ENCODE measurements around the gene ALOX15B. TPM values are rescaled to one million over a fixed set of nuclear protein-coding genes. Genes with fewer than 3 reads are reported as not detected.
"Not testable (repeated sequence)": the region's sequence is repeated elsewhere in the genome, so short reads cannot be mapped to it uniquely, and the experiment has no call there.

ALOX15B gene
- total and polyA plus RNA-seq, 10 of the 15 experiments (the other 5 are each of a cell fraction or from before 2014, with no cell fraction given), result 0.01 TPM; not detected in 9

DNA sequence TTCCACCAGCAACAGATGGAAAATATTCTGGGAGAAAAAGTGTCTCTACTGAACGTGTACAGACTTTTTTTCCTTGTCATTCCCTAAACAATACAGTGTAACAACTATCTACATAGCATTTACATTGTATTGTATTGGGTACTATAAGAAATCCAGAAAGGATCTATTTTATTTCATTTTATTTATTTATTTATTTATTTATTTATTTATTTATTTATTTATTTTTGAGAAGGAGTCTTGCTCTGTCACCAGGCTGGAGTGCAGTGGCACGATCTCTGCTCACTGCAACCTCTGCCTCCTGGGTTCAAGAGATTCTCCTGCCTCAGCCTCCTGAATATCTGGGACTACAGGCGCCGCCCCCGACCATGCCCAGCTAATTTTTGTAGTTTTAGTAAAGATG, 39.1 kb downstream of the ALOX15B start:
- peaks cover 5 to 15% of the 10 kb centered on the region in 2 experiments for H3K27me3 ChIP-seq (replicated peaks in 1 of 2; ENCODE audit: control insufficient read depth in 2 of 2, insufficient read depth in 2 of 2, low read length in 1 of 2)
- H2AFZ ChIP-seq (ENCODE audit: control insufficient read depth, low read depth, low read length); H3K4me2 ChIP-seq (ENCODE audit: control insufficient read depth, insufficient read depth); FAIRE-seq; H3K9ac ChIP-seq (ENCODE audit: control insufficient read depth, insufficient read depth, low read length); H3K36me3 ChIP-seq (ENCODE audit: control insufficient read depth in 2 of 2, insufficient read depth in 2 of 2, low read length in 1 of 2); BruUV-seq (replicated peaks); H4K20me1 ChIP-seq (ENCODE audit: control insufficient read depth, insufficient read depth); H3K79me2 ChIP-seq (ENCODE audit: control insufficient read depth, insufficient read depth, low read length); H3K9me3 ChIP-seq (replicated peaks; ENCODE audit: control insufficient read depth, insufficient read depth, low read length); POLR2A ChIA-PET; H3K4me1 ChIP-seq (ENCODE audit: control insufficient read depth, insufficient read depth, low read length); DNase-seq (ENCODE audit: low read depth, low spot score); H3K27ac ChIP-seq (ENCODE audit: control insufficient read depth, insufficient read depth); H3K4me3 ChIP-seq; ATAC-seq: not testable (repeated sequence)
- in situ Hi-C loops (cut with MboI) (loop anchor here (5.0 to 10.0 kb wide), 2 partner anchors 34 to 667 kb away; partner anchors contain the start of gene CCDC42), intact Hi-C loops (cut with micrococcal nuclease; ENCODE audit: unreplicated experiment) (loop anchor here (10.0 kb wide), 1 partner anchor 667 kb away; the partner anchor contains the start of gene CCDC42)
- WGBS (ENCODE audit: insufficient coverage, insufficient replicate concordance, low lambda C conversion rate, missing lambda C conversion rate), result 40% methylated on average over 4 of the region's 5 CpGs
- CTCF ChIA-PET, result interaction anchor here (0.6 to 9.4 kb wide), 5 partner anchors 19 to 645 kb away, joined by 3 to 159 read pairs (median 16); partner anchors contain the start of gene ALOXE3
- SMC1A ChIA-PET (ENCODE audit: uncharacterized antibody, unreplicated experiment), result interaction anchor here (1.3 kb wide), 1 partner anchor 33 kb away, joined by 4 read pairs; no protein-coding TSS in a partner anchor
- RAD21 ChIA-PET (ENCODE audit: unreplicated experiment), result interaction anchor here (1.3 kb wide), 1 partner anchor 10 kb away, joined by 3 read pairs; the partner anchor contains the start of gene ALOX12B

DNA sequence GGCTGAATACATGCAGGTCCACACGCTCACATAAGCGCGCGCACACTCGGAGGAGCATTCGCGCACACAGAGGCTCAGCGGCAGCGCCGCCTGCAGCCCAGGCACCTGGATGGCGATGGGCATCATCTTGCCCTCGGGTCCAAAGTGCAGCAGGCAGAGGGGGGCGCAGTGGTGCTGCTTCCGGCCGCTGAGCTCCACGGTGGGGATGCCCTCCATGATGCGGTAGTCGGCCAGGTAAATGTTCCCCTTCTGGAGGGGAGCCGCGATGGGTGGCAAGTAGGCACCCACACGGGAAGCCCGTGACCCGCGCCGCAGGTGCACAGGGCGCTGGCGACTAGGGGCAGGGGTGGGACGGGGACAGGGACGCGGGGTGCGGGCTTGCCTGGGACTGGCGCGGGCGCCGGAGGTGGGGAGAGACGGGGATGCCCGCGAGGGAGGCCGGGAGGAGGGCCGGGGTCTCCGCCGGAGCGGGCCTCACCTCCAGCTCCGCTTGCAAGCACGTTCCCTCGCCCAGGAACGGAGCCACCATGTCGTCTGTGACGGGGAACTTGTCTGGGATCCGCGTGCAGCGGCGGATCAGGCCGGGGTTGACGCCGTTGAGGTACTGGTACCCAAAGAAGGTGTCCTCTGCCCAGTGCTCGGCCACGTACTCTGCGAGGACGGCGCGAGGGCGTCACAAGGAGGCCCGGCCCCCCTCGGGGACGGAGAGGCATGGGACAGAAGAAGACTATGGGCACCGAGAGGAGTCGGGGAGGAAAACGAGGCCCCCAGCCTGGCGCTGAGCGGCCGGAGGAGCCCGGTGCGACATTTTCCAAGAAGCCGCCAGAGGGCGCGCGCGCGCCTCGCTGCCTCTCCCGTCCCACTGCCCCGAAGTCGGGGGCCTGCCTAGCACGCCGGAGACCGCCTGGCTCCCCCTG, 40.7 kb downstream of the ALOX15B start:
- Histone ChIP-seq H3K4me2 (ENCODE audit: control insufficient read depth, insufficient read depth) (peak overlapping the region; percentile 92), H3K9me3 (replicated peaks; ENCODE audit: control insufficient read depth, insufficient read depth, low read length) (no peaks in the 10 kb centered on the region), H3K27me3 (replicated peaks in 1 of 2; ENCODE audit: control insufficient read depth in 2 of 2, insufficient read depth in 2 of 2, low read length in 1 of 2) (peaks cover 3% of the 10 kb centered on the region in 2 experiments; a peak in 3 of 4 replicates), H4K20me1 (ENCODE audit: control insufficient read depth, insufficient read depth) (no peaks in the 10 kb centered on the region), H3K36me3 (ENCODE audit: control insufficient read depth in 2 of 2, insufficient read depth in 2 of 2, low read length in 1 of 2) (no peaks in the 10 kb centered on the region), H3K9ac (ENCODE audit: control insufficient read depth, insufficient read depth, low read length) (peak overlapping the region; percentile 43; the same call in 1 of the 2 replicates), H3K4me1 (ENCODE audit: control insufficient read depth, insufficient read depth, low read length) (peaks cover 4% of the 10 kb centered on the region; the same call in 1 of the 2 replicates), H3K4me3 (peak overlapping the region; percentile 75), H2AFZ (ENCODE audit: control insufficient read depth, low read depth, low read length) (peak overlapping the region; percentile 89), H3K79me2 (ENCODE audit: control insufficient read depth, insufficient read depth, low read length) (no peaks in the 10 kb centered on the region), H3K27ac (ENCODE audit: control insufficient read depth, insufficient read depth) (no peak overlapping the region)
- no peak for DNase-seq (ENCODE audit: low read depth, low spot score)
- CTCF ChIA-PET, result interaction anchor here (0.7 to 9.4 kb wide), 12 partner anchors 8 to 217 kb away, joined by 3 to 159 read pairs (median 4); partner anchors contain the start of genes ALOX12B and ALOXE3
- in situ Hi-C loops (cut with MboI), result loop anchor here (5.0 to 10.0 kb wide), 2 partner anchors 33 to 665 kb away; partner anchors contain the start of gene CCDC42
- ATAC-seq, result peak; percentile 96
- SMC1A ChIA-PET (ENCODE audit: uncharacterized antibody, unreplicated experiment), result interaction anchor here (1.3 to 1.7 kb wide), 2 partner anchors 31 to 40 kb away, joined by 4 to 9 read pairs; no protein-coding TSS in a partner anchor
- WGBS (ENCODE audit: insufficient coverage, insufficient replicate concordance, low lambda C conversion rate, missing lambda C conversion rate), result 2% methylated on average over 42 of the region's 87 CpGs
- no TSS peak for BruUV-seq (replicated peaks)
- RAD21 ChIA-PET (ENCODE audit: unreplicated experiment), result interaction anchor here (0.9 to 1.4 kb wide), 4 partner anchors 8 to 39 kb away, joined by 3 to 7 read pairs (median 3); partner anchors contain the start of genes ALOX12B and ALOXE3
- FAIRE-seq, result no peak
- intact Hi-C loops (cut with micrococcal nuclease; ENCODE audit: unreplicated experiment), result loop anchor here (2.0 to 10.0 kb wide), 2 partner anchors 39 to 665 kb away; partner anchors contain the start of genes ALOXE3 and CCDC42
- POLR2A ChIA-PET, result no interaction called here
- TF ChIP-seq MYB (IDR thresholded peaks at IDR 0.05; ENCODE audit: borderline replicate concordance, low read depth, low read length), result no peak
- TF ChIP-seq TARDBP (IDR thresholded peaks at IDR 0.05; ENCODE audit: borderline replicate concordance), result no peak
- no peak for TF ChIP-seq E4F1 (IDR thresholded peaks at IDR 0.05; ENCODE audit: borderline replicate concordance, partially characterized antibody)
- peak; percentile 75 for TF ChIP-seq SMC3 (IDR thresholded peaks at IDR 0.05; ENCODE audit: borderline replicate concordance, low read length)
- no peak for TF ChIP-seq IRF4 (IDR thresholded peaks at IDR 0.05; ENCODE audit: low read depth, low read length)
- no peak; the same call in 1 of the 2 replicates for TF ChIP-seq POLR2A (IDR thresholded peaks at IDR 0.05; ENCODE audit: low read depth, low read length)
- no peak for TF ChIP-seq NR2C1 (IDR thresholded peaks at IDR 0.05)
- no peak for TF ChIP-seq POLR2AphosphoS5 (IDR thresholded peaks at IDR 0.05; ENCODE audit: low read length)
- TF ChIP-seq PAX5 (IDR thresholded peaks at IDR 0.05; ENCODE audit: borderline replicate concordance, low read depth, low read length), result no peak
- TF ChIP-seq IRF5 (IDR thresholded peaks at IDR 0.05; ENCODE audit: borderline replicate concordance), result no peak
- TF ChIP-seq SREBF2 (IDR thresholded peaks at IDR 0.05; ENCODE audit: low read length), result no peak
